NCI-H446 treated with DMSO at 0.1 percent for 48 hours (cell line): ENCODE data around the gene DNAAF9.

Source experiments
- DNase-seq: peaks from one replicate; lab custom pipeline; 2025; lab: John Stamatoyannopoulos, UW

Gene DNAAF9

GRCh38 chr20:3371754-3372153 lies 35.7 kb downstream of the DNAAF9 start:
- no peak for DNase-seq

- DNase-seq: no peak
These were observed 40.4 kb downstream of the DNAAF9 start for GRCh38 chr20:3367089-3367488.

- no peak for DNase-seq
These were observed 43.0 kb downstream of the DNAAF9 start for GRCh38 chr20:3364323-3365013.

- DNase-seq: no peak
These were observed 46.7 kb downstream of the DNAAF9 start for GRCh38 chr20:3360752-3361151.

GRCh38 chr20:3358676-3359340 lies 48.7 kb downstream of the DNAAF9 start:
- no peak for DNase-seq
